ENCODE measurements around the gene PUM1.

Gene PUM1

GRCh38 chr1:31027693-31028526 is 37.6 kb downstream of the PUM1 start:
- no peak for DNase-seq (ENCODE audit: low read depth)

- no peak for DNase-seq (ENCODE audit: low read depth)
Measured at GRCh38 chr1:31022259-31022658, 43.3 kb downstream of the PUM1 start.

GRCh38 chr1:31020007-31020790 is 45.3 kb downstream of the PUM1 start:
- no peak for DNase-seq (ENCODE audit: low read depth)

GRCh38 chr1:31019401-31019800 is 46.1 kb downstream of the PUM1 start:
- no peak for DNase-seq (ENCODE audit: low read depth)

GRCh38 chr1:31016868-31017267 is 48.6 kb downstream of the PUM1 start:
- no peak for DNase-seq (ENCODE audit: low read depth)

GRCh38 chr1:31013187-31013864 is 52.2 kb downstream of the PUM1 start:
- DNase-seq (ENCODE audit: low read depth) = no peak

GRCh38 chr1:31012210-31012924 is 53.1 kb downstream of the PUM1 start:
- no peak for DNase-seq (ENCODE audit: low read depth)

GRCh38 chr1:31011719-31012118 is 53.8 kb downstream of the PUM1 start:
- no peak for DNase-seq (ENCODE audit: low read depth)

GRCh38 chr1:31010086-31010989 is 55.2 kb downstream of the PUM1 start:
- peak; percentile 26 for DNase-seq (ENCODE audit: low read depth)

GRCh38 chr1:31007462-31007991 is 58.0 kb downstream of the PUM1 start:
- peak; percentile 66 for DNase-seq (ENCODE audit: low read depth)

- DNase-seq (ENCODE audit: low read depth) = no peak
Measured at GRCh38 chr1:31006747-31007146, 58.8 kb downstream of the PUM1 start.

- DNase-seq (ENCODE audit: low read depth) = no peak
Measured at GRCh38 chr1:31005617-31006166, 59.8 kb downstream of the PUM1 start.

GRCh38 chr1:31005198-31005597 is 60.3 kb downstream of the PUM1 start:
- DNase-seq (ENCODE audit: low read depth) = no peak

GRCh38 chr1:31004231-31004621 is 61.3 kb downstream of the PUM1 start:
- DNase-seq (ENCODE audit: low read depth) = no peak

GRCh38 chr1:31003613-31004230 is 61.8 kb downstream of the PUM1 start:
- DNase-seq (ENCODE audit: low read depth) = no peak

GRCh38 chr1:31000301-31000700 is 65.2 kb downstream of the PUM1 start:
- DNase-seq (ENCODE audit: low read depth) = no peak

GRCh38 chr1:30998887-30999286 is 66.6 kb downstream of the PUM1 start:
- DNase-seq (ENCODE audit: low read depth) = no peak

- no peak for DNase-seq (ENCODE audit: low read depth)
Measured at GRCh38 chr1:30998171-30998570, 67.3 kb downstream of the PUM1 start.

- DNase-seq (ENCODE audit: low read depth) = no peak
Measured at GRCh38 chr1:30997463-30998057, 68.0 kb downstream of the PUM1 start.
